RPMI7951 (cell line): ENCODE results near the gene KIRREL3. TPM values are rescaled to one million over a fixed set of nuclear protein-coding genes. Genes with fewer than 3 reads are reported as not detected.

Experiments
- DNase-seq: peaks from one replicate; pipeline ENCODE4 v3.0.0-alpha.2; 2012; ENCODE audit warnings: low read depth
- total RNA-seq: library from RNA; depleted of rRNA; stranded (reverse); fragments of >200 nt; shearing (Covaris generic); gene quantifications from 2 replicates; pipeline ENCODE4 v1.2.3, GENCODE V29; 2014; rRNA removed

The KIRREL3 gene
- 0.24 and 1.2 TPM in 2 replicates for total RNA-seq

DNA sequence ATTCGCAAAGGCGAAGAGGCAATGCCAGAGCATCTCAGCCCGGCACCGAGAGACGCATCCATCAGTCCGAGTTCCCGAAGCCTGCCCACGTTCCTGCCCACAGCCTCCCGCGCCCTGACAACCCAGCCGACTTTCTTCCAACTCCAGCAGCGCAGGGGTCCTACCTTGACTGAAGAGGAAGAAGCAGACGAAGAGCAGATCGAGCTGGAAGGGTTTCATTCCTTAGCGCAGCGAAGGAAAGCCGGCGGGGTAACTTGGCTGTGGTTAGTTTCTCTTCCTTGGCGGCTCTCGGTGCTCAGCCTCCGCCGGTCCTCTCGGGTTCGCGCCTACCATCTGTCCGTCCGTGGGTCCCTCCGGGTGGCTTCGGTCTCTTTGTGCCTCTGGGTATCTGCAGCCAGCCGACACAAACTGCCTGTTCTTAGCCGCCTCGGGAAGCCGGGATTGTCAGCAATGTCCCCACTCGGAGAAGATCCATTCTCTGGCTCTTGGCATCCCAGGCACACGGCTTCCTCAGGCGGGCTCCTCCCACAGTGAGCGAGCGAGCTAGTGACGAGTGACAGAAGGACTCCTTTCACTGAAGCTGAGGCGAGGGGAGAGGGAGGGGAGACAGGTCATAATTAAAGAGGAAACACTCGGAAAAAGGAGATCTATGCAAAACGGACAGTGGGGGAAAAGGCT is at the start of gene KIRREL3:
Gene KIRREL3 (minus strand): TSS at position 480 of the 678 bp plus-strand sequence.
- peak; percentile 32 for DNase-seq

DNA sequence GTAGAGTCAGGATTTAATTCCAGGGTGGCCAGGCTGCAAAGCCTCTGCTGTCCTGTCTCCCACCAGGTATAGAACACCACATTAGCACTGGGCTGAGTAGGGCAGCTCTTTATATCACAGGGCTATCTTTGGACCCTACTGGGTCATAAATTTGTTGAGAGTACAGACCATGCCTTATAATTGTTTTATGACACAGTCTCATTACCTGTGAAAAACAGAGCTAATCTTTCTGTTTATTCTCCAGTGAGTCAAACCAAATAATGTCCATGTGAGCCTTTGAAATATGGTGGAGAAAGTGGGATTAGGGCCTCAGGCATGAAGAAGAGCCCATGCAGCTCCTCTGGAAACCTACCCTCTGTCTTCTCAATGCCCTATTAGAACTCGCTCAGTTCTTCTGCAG is 49.6 kb upstream of the KIRREL3 start:
- DNase-seq = no peak

DNA sequence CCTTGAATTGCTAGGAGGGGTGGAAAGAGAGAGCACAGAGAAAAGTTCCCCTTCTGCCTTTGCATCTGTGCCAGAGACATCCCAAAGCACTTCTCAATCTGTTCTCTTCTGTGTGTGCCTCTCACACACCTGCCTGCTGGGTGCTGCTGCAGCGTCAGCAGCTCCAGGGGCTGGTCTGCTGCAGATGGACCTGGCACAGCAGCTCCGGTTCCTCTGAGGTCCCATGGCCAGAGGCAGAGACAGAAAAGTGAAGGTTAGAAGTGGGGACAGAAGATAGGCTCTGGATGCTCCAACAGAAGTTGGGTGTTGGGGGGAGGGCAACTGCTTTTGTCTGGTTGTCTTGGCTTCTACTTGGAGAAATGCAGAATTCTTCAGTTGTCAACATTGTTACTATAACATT is 48.9 kb upstream of the KIRREL3 start:
- no peak for DNase-seq

DNA sequence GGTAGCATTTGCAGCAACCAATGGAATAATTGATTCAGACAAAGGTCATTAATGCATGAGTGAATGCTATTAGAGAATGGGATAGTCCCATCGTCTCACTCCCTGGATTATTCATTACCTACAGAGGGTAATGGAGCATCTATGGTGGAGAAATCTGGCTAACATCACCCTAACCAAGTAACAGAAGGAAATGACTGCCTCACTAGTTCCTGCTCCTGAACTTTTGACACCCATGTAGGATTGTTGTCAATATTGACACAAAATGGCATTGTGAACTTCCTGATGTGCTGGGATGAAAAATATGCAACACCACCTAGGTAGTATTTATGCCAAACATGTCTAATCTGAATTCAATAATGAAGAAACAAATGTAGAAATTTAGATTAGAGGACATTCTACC is 44.0 kb upstream of the KIRREL3 start:
- no peak for DNase-seq

DNA sequence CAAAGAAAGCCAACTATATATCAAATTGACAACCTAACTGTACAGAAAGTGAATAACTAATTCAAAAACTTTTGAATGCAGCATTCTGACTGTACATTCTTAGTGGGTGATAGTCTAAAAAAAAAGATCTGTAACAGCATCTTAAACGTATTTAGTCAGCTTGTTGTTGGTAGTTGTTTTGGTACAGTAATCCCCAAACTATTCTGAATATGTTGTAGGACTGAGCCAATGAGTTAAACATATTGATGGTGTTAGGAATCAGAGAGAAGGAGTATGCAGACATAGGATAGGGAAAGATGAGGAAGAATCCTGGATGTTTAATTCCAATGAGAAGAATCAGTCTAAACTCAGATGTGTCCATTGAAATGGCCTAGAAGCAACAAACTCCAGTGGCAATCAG is 41.9 kb upstream of the KIRREL3 start:
- DNase-seq = no peak

DNA sequence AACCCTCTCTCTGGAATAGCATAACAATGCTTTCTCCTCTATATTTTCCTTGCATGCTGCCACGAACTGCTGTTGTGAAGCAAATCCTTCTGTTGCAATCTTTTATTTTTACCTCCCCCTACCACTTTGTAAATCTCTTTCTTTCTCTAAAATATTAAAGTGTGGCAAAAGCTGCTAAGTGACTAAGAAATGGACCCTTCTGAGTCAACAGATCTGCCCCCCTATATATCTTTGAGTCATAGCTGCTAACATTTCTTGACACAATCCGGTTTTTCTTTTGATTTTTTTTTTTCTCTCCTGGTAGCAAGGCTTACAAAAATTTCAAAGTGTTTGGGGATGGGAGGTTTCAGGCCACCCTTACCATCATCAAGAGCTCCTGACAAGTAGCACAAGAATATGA is 39.0 kb upstream of the KIRREL3 start:
- DNase-seq = no peak

DNA sequence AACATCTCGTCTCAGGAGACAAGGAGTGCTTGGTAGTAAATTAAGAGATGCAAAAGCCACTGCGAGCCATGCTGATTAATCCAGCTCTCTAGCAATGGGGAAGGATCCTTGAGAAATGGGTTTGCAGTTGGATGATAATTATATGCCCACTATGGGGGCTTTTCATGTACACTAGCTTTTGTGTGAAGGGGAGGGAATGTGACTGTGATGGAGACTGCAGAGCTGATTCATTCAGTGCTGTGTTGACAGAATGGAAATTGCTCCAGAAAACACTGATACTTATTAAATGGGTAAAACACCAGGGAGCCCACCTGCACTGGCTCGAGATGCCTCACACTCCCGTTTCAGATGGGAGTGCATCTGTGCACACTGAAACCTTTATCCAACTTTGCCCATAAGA is 37.0 kb upstream of the KIRREL3 start:
- no peak for DNase-seq

DNA sequence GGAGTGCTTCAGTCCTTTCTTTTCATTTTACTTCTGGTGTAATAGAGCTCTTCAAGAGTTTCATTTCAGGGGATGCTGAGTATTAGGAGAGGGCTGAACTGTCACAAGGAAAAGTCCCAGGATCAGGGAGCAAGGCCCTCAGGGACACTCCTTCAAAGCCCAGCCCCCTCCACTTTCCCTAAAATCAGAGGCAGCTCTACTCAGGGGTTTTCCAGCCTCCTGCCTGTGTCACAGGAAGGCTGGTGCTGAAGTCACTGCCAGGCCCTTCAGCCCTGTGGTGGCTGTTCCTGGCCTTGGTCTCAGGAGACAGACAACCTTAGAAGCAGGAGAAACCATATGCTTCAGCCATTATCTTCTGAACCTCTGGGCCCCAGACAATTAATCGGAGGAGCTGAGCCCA is 36.4 kb upstream of the KIRREL3 start:
- no peak for DNase-seq

DNA sequence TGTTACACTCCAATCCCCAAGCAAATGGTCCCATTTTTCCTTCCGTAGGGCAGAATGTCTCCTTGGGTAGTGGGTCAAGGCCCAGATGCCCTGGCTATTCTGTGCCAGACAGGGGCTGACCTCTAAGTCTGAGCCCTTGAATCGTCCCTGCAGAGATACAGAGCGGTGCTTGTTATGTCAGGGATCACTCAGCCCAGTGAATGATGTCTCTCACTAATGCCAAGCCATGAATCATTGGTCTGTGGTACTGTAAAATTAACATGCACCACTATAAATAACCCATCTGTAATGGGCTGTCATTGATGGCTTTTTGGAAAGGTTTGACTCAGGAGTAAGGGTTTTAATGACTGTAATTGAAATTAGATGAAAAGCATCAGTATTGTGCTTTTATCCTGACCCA is 35.3 kb upstream of the KIRREL3 start:
- peak; percentile 41 for DNase-seq

DNA sequence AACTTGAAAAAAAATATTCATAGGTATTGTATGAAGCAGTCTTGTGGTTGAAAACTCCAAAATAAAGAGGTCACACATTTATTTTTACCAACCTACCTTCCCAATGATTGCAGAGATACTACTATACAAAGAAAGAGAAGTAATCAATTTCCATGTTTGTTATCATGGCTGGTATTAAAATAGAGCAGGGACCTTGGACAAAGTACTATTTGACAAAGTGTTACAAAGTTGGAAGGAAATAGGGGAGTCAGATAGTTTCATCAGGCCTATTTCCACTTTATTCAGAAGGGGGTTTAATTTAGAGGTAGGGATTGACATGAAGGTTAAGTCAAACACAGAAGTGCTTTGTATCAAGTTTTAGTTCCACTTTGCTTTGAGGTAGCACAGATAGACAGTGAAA is 34.4 kb upstream of the KIRREL3 start:
- DNase-seq = no peak

DNA sequence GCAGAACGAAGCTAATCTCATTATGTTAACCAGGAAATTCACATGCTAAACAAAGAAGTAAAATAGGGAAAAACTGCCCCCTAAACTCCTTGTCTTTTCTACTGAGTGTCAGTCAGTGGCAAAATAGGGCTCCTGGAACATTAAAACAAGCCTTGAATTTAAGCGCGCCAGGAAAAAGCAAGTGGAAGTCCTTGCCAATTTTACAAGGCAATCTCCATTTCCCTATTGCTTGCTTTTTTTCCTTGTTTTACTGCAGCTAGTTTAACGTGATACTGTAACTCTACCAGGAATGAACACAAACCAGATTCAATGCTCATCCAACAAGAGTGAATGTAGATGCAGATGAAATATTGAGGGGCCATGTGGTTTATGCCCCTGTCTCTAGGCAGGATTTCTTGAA is 28.1 kb upstream of the KIRREL3 start:
- no peak for DNase-seq

DNA sequence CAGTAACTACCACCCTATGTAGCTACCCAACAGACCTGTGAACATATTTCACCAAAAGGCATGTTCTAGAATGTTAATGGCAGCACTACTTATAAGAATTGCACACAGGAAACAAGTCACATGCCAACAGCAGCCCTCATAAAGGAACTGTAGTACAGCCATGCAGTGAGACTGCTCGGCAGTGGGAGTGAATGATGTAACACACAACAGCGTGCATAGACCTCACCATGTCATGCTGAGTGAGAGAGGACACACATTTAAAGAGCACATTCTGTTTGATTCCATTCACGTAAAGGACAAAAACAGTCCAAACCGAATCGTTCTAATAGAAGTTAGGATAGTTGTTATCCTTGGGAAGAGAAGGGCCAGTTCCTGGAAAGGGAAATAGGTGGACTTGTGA is 27.2 kb upstream of the KIRREL3 start:
- DNase-seq = no peak

DNA sequence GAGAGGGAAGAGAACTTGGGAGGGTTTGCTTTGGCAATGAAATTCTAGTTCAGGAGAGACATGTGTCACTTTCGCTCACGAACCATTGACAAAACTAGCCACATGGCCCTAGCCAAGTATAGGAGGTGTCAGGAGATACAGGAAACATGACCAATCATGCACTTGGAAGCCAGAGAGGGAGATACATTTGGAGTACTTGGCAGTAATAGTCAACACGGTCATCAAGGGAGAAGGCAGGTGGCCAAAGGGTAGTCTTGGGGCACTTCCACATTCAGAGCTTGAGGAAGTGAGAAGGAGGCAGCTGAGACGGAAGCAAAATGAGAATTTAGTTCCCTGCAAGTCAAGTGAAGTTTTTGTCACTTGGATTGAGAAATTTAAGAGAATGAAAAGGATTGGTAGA is 26.4 kb upstream of the KIRREL3 start:
- no peak for DNase-seq

DNA sequence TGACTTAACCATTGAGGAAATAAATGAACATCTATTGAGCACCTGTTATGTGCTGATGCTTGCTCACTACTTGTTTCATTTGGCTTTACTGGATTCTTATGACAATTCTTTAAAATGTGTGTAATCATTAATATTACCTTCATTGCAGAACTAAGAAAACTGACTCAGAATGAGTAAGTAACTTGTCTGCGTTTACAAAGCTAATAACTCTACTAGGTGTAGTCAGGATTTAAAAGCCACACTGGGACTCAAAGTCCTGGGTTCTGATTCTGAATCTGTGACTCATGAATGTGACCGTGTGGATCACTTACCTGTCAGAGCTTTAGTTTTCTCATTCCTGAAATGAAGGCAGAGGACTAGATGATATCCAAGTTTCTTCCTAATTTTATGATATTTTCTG is 23.4 kb upstream of the KIRREL3 start:
- no peak for DNase-seq

DNA sequence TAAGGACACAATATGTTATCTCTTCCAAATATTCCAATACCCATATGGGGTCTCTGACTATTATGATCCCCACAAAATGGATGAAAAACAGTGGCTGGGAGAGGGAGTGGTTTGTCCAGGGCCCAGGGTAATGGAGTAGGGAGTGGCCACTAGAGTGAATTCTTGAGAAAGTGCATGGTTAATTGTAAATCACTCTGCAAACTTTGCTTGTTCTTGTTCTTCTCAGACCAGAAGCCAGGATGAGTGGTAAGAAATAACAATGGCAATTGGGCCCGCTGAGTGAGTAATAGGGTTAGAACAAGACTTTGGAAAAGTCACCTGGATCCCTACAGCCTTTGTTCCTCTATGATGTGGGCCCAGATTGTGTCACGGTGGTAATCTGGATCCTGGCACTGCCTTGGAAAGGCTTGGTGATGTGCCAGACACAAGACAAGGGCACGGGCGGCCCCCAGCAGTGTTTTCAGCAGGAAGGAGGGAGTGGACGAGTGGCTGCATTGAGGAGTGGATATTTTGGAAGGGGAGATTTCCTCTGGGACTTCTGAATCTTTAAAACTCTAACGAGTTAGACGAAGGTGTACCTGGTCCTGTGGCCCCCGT is 18.2 kb upstream of the KIRREL3 start:
- DNase-seq = no peak

DNA sequence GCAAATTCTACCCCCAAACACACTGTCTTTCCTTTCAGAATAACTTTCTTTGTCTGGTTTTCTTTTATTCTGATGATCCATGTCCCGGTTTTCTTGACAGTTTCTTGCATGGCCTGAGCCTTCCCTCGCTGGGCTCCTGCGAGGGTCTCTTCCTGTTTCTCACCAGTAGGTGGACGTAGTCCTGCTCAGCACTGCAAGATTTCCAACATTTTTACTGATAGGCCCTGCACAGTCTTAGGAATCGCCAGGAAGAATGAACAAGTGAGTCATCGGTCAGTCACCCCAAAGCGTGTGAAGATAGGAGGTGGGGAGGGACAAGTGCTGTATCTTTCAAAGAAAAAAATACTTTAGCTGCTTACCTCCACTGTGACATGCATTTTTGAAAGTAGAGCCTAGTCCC is 16.9 kb upstream of the KIRREL3 start:
- DNase-seq = peak; percentile 86

DNA sequence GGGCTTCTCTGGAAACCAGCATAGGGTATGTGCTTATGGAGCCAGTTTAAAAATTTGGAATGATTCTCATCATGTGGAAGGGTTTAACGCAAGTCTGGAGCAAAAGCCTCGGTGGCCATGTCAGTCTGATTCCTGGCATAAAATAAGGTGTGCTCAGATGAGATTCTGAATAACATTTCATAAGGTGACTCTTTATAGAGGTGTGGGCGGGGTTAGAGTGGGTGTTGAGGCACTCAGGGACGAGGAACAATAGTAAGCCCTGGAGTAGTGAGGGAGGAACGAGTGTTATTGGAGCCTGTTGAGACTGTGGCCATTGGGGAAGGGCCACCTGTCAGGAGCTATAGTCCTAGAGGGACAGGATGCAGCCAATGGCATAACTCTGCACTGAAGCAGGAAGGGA is 13.0 kb upstream of the KIRREL3 start:
- no peak for DNase-seq

DNA sequence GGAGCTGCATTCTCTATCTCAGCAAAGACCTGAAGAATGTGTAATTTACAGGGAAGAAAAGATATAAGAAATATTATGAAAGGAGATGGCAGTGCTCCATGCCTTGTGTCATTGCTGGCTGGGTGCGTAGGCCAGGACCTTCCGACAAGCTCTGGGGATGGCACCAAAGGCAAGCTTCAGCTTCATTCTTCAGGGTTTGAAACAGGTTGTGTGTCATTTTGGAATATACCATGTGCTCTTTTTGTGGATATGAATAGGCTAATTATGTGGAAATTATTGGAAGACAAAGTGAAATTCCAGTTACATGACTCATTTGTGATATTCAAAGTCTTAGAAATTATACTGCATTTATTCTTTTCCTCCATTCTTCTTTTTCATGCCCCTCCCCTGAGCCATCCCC is 5.7 kb upstream of the KIRREL3 start:
- DNase-seq = peak; percentile 25

DNA sequence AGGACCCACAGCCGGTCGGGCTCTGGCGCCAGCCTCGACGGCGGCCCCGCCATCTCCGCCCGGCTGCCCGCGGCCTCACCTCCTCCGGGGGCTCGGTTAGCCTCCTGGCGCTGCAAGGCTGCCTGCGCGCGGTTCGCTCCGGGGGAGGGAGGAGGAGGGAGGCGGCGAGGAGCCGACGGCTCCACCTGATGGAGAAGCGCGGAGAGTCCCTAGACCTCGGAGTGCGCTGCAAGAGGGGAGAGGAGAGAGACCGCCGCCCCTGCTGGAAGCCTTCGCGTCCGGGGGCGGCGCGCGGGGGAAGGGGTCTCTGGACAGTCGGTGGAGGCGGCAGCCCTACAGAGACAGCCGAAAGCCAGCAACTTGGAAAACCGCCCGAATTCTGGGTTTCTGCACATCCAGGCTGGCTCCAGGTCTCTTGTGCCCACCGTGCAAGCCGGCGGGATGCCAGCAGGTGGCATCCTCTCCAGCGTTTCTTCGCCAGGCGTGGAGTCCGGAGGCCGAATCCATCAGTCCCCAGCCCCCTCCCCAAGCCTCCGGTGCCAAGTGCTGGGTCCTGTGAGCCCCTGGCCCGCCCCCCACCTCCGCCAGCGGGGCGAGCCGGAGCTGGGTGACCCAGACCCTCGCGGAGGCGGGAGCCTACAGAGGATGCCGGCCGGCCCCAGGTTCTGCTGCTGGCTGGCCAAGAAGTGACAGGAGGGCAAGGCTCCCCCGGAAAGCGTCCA is 2.9 kb upstream of the KIRREL3 start:
- DNase-seq = peak; percentile 40

DNA sequence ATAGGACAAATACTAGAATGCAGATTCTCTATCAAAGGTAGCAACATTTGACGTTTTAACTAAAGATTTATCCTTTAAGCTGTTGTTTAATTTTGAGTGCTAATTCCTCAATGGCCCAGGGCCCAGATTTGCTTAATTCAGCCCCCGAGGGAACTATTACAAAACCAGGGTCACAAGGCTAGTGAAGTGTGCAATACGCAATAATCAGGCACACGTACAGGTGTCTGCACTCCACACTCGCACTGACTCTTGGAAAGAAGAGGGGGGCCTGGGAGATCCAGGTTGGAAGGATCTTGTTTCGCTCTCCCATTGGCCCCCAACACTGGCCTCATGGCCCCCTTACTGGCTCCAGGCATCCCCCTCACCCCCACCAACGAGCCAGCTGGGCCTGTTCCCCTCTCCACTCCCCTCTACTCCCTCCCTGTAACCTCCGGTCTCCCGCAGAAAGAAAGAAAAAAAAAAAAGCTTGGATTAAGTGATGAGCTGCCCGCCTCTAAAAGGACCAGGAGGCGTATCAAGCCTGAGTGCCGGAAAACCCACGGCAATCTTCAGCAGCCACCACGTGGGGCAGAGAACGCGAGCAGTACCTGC is 2.2 kb upstream of the KIRREL3 start:
- DNase-seq = no peak

DNA sequence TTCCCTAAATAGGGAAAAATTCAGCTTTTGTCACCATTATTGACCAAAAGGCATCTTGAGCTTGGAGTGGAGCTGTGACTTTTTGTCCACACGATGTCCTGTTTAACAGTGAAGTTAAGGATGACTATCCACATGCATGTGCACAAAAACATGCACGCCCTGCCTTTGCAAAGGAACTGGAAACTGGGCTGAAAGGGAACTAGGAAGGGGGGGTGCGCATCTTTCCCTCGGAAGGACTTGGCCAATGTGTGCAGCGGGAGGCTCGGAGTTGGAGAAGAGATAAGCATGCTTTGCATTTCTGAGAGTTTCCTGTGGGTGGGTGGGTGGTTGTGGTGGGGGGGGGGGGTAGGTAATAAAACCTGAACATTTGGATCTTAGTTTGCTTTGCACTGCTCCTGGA is 411 bp upstream of the KIRREL3 start:
- DNase-seq = no peak

DNA sequence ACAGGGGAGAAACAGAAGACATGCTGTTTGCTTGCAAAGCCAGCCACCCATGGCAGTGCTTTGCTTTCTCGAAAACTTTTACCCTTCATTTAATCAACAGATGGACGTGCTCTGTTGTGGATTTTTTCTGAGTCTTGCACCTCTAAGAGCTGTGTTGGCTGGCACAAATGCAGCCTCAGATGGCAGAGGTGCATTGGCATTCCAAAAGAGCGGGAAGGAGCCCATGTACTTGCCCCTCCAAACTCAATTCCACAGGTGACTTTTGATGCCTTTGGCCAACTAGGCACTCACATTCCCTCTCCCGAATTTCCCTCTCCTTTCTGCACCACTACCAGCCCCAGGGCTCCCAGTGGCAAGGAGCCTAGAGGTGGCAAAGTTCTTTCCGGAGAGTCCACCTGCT is 1.2 kb downstream of the KIRREL3 start:
- DNase-seq = no peak

DNA sequence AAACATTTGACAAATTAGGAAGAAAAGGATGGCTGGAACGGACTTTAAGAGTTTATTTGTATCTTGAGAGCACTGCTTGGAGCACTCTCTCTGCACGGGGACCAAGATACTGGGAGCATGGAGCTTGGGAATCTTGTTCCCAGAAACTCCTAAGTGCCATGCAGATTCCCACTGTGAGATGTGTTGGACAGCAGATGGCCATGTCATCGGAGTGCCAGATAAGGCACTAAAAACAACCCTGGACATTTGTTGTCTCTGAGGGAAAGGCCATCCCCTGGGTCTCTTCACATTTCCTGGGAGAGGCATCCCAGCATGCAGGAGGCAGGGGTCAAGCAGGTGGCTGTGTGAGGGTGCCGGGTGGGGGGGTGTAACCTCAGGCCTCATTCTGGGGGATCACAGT is 2.9 kb downstream of the KIRREL3 start:
- DNase-seq = no peak
